Breast epithelium (tissue), 4 donors: ENCODE data around the gene CLEC4A. TPM values are rescaled to one million over a fixed set of nuclear protein-coding genes. Genes with fewer than 3 reads are reported as not detected.
"Not testable (repeated sequence)": the region's sequence is repeated elsewhere in the genome, so short reads cannot be mapped to it uniquely, and the experiment has no call there.

Source experiments
- DNase-seq, 2 donors: peaks; one replicate each; pipeline ENCODE4 v3.0.0-alpha.2; 2019; ENCODE audit warnings: low spot score in 2 of 2
- H3K27ac ChIP-seq, 2 donors: fragments of 200-600 bp; sonication (generic) in 1 of 2; one replicate each; pipeline ENCODE4 v1.5.1; 2016 to 2019; ENCODE audit warnings: mild to moderate bottlenecking in 1 of 2
- H3K27me3 ChIP-seq, 2 donors: fragments of 200-600 bp; sonication (generic) in 1 of 2; one replicate each; pipeline versions ENCODE4 v1.5.1 to v1.6.0; 2017 to 2019; ENCODE audit warnings: control low read depth in 1 of 2, mild to moderate bottlenecking in 1 of 2
- H3K36me3 ChIP-seq: fragments of 200-600 bp; one replicate; pipeline ENCODE4 v1.5.1; 2019
- H3K4me1 ChIP-seq, 2 donors: fragments of 200-600 bp; sonication (generic); one replicate each; pipeline ENCODE4 v1.5.1; 2016 to 2019; ENCODE audit warnings: control low read depth in 1 of 2
- H3K4me3 ChIP-seq, 3 donors: fragments of 200-600 bp; sonication (generic); 1 replicate in 2 of 3; 2 replicates in 1 of 3; pipeline ENCODE4 v1.5.1; 2016 to 2019; ENCODE audit warnings: mild to moderate bottlenecking in 3 of 3, moderate library complexity in 2 of 3
- H3K9me3 ChIP-seq, 2 donors: fragments of 200-600 bp; sonication (generic) in 1 of 2; one replicate each; pipeline ENCODE4 v1.5.1; 2016 to 2019; ENCODE audit warnings: control low read depth in 1 of 2
- POLR2A ChIP-seq: fragments of 450-650 bp; IDR thresholded peaks from one replicate; pipeline ENCODE4 v1.6.1; 2016; ENCODE audit warnings: antibody characterized with exemption, mild to moderate bottlenecking, moderate library complexity
- POLR2AphosphoS5 ChIP-seq, 3 donors: sonication (generic); formaldehyde crosslinking; IDR thresholded peaks; one replicate each; pipeline ENCODE4 v1.6.1; 2017; ENCODE audit warnings: antibody characterized with exemption in 3 of 3
- intact Hi-C: fragments of 100-400 bp; cut with DNase I; formaldehyde crosslinking; loops from one replicate; pipeline ENCODE4 v1.15.1; 2023; ENCODE audit warnings: low total_unique reads
- total RNA-seq, 3 donors: library from RNA; depleted of rRNA; stranded (reverse); fragments of >200 nt; gene quantifications; one replicate each; pipeline ENCODE4 v1.1.0, GENCODE V29; 2016
- TF ChIP-seq, protein P1 (sequence below), 3 donors: fragments of 450-650 bp; IDR thresholded peaks; one replicate each; pipeline ENCODE4 v1.5.1; 2016 to 2017; ENCODE audit warnings: antibody characterized with exemption in 3 of 3, mild to moderate bottlenecking in 3 of 3, moderate library complexity in 3 of 3

Gene CLEC4A
- total RNA-seq, 3 donors from 2014 or later, result 2.5 to 3.9 (median 3.4) TPM

DNA sequence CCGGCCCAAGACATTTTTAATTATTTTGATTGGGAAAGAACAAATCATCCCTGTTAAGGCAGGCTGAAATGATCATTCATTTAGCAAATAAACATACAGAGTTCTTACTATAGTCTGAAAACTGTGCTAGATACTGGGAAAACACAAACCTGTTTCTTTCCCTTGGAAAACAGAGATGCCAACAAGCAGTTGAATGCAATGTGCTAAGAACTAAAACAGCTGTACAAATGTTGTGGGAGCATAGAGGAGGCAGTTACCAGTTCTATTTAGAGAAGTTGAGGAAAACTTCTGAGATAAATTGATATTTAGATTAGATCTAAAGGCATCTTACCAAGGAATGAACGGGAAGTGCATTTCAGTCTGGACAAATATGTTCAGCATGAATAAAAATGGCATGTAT, 44.5 kb upstream of the CLEC4A start:
- no peak overlapping the region for H3K27ac ChIP-seq

GRCh38 chr12:8080120-8080519, 43.3 kb upstream of the CLEC4A start:
- TF ChIP-seq POLR2AphosphoS5 (IDR thresholded peaks at IDR 0.05) (no peak), POLR2A (no peak)
- TF ChIP-seq, protein P1, sequence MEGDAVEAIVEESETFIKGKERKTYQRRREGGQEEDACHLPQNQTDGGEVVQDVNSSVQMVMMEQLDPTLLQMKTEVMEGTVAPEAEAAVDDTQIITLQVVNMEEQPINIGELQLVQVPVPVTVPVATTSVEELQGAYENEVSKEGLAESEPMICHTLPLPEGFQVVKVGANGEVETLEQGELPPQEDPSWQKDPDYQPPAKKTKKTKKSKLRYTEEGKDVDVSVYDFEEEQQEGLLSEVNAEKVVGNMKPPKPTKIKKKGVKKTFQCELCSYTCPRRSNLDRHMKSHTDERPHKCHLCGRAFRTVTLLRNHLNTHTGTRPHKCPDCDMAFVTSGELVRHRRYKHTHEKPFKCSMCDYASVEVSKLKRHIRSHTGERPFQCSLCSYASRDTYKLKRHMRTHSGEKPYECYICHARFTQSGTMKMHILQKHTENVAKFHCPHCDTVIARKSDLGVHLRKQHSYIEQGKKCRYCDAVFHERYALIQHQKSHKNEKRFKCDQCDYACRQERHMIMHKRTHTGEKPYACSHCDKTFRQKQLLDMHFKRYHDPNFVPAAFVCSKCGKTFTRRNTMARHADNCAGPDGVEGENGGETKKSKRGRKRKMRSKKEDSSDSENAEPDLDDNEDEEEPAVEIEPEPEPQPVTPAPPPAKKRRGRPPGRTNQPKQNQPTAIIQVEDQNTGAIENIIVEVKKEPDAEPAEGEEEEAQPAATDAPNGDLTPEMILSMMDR (IDR thresholded peaks at IDR 0.05), result no peak
- no peak for DNase-seq
- no peak overlapping the region for H3K4me3 ChIP-seq
- peaks cover 2 to 4% of the 10 kb centered on the region in 2 donors for H3K4me1 ChIP-seq
- no peaks in the 10 kb centered on the region for H3K9me3 ChIP-seq
- H3K27ac ChIP-seq, result no peak overlapping the region
- no peaks in the 10 kb centered on the region for H3K27me3 ChIP-seq
- H3K36me3 ChIP-seq, result no peaks in the 10 kb centered on the region
- intact Hi-C loops, result no loop called here

More for the DNA sequence above, 44.5 kb upstream of the CLEC4A start:
- TF ChIP-seq, protein P1 (IDR thresholded peaks at IDR 0.05), result no peak
- TF ChIP-seq POLR2A (no peak), POLR2AphosphoS5 (IDR thresholded peaks at IDR 0.05) (no peak)
- DNase-seq, result no peak
- no peaks in the 10 kb centered on the region for H3K27me3 ChIP-seq
- intact Hi-C loops, result no loop called here
- no peak overlapping the region for H3K4me3 ChIP-seq
- no peaks in the 10 kb centered on the region for H3K36me3 ChIP-seq
- H3K4me1 ChIP-seq, result peaks cover 1 to 2% of the 10 kb centered on the region in 2 donors
- no peaks in the 10 kb centered on the region for H3K9me3 ChIP-seq

- Histone ChIP-seq H3K4me1 (peaks cover 2 to 4% of the 10 kb centered on the region in 2 donors), H3K27ac (peak overlapping the region; percentile 86 to 98), H3K9me3 (no peaks in the 10 kb centered on the region), H3K36me3 (no peaks in the 10 kb centered on the region), H3K4me3 (peak overlapping the region; percentile 68 to 96 (median 92)), H3K27me3 (no peaks in the 10 kb centered on the region)
- no peak for DNase-seq
- intact Hi-C loops, result no loop called here
- TF ChIP-seq, protein P1 (IDR thresholded peaks at IDR 0.05), result no peak
- TF ChIP-seq POLR2AphosphoS5 (IDR thresholded peaks at IDR 0.05), result no peak
- no peak for TF ChIP-seq POLR2A
Observed at GRCh38 chr12:8081251-8081920, 42.0 kb upstream of the CLEC4A start.

GRCh38 chr12:8082808-8083100, 40.7 kb upstream of the CLEC4A start:
- no peak for DNase-seq
- TF ChIP-seq POLR2A, result no peak
- TF ChIP-seq POLR2AphosphoS5 (IDR thresholded peaks at IDR 0.05), result no peak
- TF ChIP-seq, protein P1 (IDR thresholded peaks at IDR 0.05), result no peak
- H3K27ac ChIP-seq, result peak overlapping the region; percentile 86 to 98
- H3K4me1 ChIP-seq, result peaks cover 2 to 4% of the 10 kb centered on the region in 2 donors
- intact Hi-C loops, result loop anchor here (2.0 kb wide), 1 partner anchor 48 kb away; no protein-coding TSS in a partner anchor
- H3K9me3 ChIP-seq, result no peaks in the 10 kb centered on the region
- H3K27me3 ChIP-seq, result no peaks in the 10 kb centered on the region
- no peaks in the 10 kb centered on the region for H3K36me3 ChIP-seq
- peak overlapping the region; percentile 68 to 96 (median 92) for H3K4me3 ChIP-seq

- H3K27ac ChIP-seq, H3K4me3 ChIP-seq, H3K9me3 ChIP-seq, intact Hi-C loops, H3K27me3 ChIP-seq, H3K36me3 ChIP-seq, DNase-seq, H3K4me1 ChIP-seq: not testable (repeated sequence)
Observed at GRCh38 chr12:8084351-8084750, 39.1 kb upstream of the CLEC4A start.
